ENCODE data around the gene SSRP1.

SSRP1 gene

GRCh38 chr11:57335023-57335342, 709 bp downstream of the SSRP1 start:
- no peak for FAIRE-seq

DNA sequence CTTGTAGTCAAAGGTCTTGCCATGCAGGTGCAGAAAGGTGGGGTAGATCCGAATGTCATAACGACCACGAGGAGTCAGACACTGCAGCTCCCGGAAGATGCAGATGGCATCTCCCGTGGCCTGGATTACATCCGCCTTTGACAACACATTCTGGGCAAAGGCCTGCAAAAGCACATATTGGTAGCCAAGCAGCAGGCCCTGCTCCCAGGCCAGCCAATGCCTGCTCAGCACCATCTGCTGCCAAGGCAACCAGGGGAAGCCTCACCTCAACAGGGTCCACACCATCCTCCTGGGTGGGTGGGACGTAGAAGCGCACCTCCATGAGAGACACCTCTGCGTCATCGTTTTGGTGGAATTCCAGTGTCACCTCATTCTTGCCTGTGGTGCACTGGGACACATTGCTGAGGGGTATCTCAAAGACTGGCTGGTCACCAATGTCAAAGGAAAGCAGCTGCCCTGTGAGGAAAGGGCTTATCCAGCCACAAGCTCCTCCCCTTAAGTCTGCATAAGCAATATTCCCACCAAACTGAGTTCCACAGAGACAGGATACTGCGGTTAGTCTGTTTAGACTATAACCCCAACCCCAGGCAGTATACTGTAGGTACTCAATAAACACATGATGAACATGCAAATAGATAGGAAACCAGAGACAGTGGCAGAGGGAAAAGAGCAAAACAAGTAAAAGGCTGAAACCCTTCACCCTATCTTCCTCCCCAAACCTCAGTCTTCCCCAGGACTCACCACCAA, 2.8 kb downstream of the SSRP1 start:
- FAIRE-seq, result no peak

- FAIRE-seq, result no peak
Measured at GRCh38 chr11:57331720-57332119, 4.0 kb downstream of the SSRP1 start.

DNA sequence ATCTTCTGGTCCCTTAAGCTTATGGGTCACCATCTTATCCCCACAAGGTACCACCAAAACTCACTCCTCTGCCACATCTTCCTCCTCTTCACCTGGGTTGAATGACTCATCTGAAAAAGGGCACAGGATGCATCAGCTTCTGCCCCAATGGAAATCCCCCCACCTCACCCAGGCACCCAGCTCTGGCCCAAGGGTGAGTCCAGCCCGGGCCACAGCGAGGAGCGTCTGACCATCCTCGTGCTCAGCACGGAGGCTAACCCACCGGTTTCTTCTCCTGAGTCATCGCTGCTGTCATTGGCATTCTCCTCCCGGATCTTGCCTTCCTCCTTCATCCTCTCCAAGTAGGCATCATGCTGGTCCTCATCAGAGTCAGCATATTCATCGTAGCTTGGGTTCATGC, 5.7 kb downstream of the SSRP1 start:
- FAIRE-seq, result no peak

DNA sequence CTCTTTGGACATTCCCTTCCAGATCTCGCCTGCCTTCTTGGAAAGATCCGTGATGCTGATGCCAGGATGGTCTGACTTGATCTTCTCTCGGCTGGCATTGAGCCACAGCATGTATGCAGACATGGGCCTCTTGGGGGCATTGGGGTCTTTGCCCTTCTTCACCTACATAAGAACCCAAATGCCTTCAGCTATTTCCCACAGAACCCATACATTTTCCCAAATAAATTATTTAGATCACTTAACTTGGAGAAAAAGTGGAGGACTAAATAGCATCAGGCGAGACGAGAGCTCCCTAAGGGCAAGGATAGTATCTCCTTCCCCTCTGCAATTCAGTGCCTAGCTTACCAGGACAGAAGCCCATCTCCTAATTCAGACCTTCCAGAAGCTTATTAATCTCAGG, 8.0 kb downstream of the SSRP1 start:
- no peak for FAIRE-seq

DNA sequence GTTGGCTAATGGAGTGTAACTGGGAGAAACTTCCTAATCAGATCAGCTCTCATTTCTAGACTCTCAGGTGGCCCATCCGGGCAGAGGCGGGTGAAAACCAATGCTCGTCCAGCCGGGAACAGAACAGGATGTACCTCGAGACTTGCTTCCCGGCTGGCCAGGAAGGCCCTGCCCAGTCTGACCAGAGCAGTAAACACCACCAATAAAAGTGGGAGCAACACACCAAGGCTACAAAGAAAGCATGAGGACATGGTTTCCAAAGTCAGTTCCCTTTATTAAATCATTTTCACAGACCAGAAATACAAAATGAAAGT, 10.0 kb downstream of the SSRP1 start:
- FAIRE-seq, result no peak

DNA sequence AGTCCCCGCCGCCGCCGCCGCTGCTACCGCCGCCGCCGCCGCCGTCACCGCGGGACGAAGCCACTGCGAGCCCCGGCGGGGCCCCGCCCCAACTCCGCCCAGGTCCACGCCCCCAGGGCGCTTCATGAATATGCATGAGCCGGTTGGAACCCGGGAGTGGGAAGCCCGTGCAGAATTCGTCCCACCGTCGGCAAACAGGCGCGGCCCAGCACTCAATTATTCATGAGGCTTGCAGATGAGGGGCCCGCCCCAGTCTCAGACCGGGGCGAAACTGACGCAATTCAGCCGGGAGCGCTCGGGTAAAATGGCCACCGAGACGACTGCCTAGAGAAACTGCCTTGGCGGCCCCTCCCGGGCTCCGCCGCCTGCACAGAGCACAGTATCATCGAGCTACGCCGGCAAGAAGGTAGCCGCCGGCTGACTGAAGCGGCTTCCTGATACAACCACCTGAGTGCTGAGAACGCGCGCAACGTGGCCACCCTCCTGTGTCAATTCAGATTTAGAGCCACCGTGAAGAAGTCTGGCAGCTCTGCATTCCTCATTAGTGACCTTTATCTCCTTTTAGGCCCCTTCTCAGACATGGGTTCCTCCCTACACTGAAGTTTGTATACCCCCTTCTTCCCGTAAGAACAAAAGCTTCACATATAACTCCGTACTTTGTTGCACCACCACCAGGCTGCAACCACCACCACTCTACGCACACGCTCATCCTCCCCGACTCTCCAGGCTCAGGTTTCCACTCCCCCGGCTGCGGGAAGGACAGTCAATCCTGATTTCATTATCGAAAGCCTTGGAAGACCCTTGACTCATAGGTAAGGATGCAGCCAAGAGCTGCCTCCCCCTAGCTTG, 10.6 kb downstream of the SSRP1 start, which contains the start of gene TNKS1BP1:
TNKS1BP1 (minus strand) TSS at position 67 of the 849 bp plus-strand sequence. CDS start 3,067 bp downstream, outside the sequence.
- FAIRE-seq, result peak; percentile 93

DNA sequence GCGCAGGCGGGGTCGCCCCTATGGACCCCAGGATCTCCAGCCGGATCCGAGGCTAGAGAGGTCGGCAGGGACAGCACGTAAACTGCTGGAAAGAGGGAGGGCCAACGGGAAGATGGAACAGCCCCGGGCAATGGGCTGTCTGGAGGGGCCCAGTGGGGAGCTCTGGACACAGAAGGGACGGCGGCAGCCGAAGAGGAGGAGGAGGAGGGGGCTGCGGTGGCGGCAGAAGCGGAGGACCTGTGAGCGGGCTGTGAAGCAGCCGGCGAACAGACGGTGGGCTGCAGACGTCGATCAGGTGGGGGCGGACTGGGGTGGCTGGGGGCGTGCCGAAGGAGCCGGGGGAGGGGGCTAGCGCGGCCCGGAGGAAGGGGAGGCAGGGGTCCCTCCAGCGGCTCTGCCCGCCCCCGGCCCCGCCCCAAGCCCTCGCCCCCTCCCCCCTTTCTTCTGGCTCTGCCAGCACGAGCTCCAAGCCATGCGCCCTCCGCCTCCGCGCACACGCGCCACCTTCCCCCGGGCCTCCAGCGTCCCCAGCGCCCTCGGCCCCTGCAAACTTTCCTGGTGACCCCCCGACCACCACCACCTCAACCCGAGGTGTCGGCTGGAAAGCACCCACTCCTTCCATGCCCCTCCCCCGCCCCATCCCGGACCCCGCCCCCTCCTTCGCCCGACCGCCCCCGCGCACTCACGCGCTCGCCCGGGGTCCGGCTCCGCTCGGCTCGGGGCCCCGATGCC, 11.4 kb downstream of the SSRP1 start:
- FAIRE-seq, result no peak

- FAIRE-seq, result no peak
Measured at GRCh38 chr11:57323855-57324153, 11.9 kb downstream of the SSRP1 start.

- no peak for FAIRE-seq
Measured at GRCh38 chr11:57323167-57323854, 12.4 kb downstream of the SSRP1 start.

- FAIRE-seq, result no peak
Measured at GRCh38 chr11:57322256-57323166, 13.2 kb downstream of the SSRP1 start.

DNA sequence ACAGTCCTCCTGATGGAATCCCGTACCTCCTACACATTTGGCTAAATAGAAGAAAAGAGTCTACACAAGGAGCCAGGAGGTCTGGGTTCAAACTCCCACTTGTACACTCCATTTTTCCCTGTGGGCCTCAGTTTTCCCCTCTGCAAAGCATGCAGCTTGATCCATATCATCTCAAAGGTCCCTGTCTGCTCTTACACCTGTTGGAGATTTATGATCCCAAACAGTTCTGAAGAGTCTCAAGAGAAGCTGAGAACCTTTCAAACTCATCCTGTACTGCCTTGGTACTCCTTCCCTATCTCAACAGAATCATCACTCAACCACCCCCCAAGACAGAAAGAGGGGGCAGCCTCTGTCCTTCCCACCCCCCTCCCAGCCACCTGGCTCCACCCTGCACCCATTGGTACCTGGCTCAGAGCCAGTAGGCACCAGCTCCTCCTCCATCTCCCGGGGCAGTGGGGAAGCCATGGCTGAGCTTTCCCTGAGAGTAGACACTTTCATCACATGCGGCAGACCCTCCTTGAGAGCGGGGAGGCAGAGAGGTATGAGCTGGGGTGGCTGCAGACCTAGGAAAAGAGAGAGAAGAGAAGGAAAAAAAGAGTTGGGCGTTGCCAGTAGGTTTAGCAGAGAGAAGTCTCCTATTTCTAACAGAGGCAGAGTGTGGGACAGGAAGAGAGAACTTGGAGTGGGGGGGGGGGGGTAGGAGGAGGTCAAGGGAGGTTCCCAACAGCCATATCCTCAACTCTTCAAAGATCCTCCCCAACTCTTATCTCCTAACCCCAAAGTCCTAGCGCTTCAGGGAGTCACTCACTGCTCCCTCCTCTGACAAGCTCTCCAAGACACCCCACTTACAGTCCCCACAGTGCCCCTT, 14.1 kb downstream of the SSRP1 start:
- no peak for FAIRE-seq

- no peak for FAIRE-seq
Measured at GRCh38 chr11:57320719-57321387, 14.8 kb downstream of the SSRP1 start.

DNA sequence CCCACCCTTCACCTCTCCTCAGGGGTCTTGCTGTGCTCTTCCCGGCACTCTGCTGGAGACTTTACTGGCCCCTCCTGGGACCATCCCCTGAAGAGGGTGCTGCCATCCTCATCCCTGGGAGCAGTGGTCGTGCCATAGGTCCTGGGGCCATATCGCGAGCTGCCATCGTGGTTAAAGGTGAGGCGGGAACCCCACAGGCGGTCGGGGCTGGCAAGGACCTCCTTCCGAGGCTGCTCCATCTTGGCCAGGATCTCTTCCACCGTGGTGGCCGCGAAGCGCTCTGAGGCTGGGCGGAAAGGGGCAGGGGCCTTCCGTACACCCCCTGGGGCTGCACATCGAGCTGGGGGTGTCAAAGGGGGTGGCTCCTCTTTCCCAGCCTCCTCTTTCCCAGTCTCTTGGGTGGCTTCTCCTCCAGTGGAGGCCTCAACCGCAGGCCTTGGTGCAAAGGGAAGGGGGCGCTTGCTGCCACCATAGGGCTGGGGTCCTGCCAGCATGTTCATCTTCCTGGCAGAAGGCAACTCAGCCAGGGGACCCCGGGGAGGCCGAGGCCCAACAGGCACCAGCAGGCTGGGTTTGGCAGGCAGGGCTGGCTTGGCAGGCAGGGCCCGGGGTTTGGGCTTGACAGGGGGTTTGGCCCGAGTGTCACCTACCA, 15.5 kb downstream of the SSRP1 start:
- no peak for FAIRE-seq

- no peak for FAIRE-seq
Measured at GRCh38 chr11:57318178-57318577, 17.5 kb downstream of the SSRP1 start.

DNA sequence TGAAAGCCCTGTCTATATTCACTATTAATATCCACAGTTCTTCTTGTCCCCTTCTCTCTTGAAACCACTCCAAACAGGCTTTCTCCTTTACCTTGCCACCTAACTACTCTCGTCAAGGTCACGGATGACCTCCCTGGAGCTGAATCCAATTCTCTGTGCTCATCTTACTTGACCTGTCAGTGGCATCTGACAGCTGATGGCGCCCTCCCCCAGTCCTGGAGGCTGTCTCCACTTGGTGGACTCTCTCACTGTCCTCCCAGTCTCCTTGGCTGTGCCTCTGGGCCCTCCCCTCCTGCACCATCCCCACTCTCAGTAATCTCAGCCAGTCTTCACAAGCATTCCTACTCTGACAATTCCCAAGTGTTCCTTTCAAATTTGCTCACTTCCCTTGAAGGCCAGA, 19.7 kb downstream of the SSRP1 start:
- no peak for FAIRE-seq

DNA sequence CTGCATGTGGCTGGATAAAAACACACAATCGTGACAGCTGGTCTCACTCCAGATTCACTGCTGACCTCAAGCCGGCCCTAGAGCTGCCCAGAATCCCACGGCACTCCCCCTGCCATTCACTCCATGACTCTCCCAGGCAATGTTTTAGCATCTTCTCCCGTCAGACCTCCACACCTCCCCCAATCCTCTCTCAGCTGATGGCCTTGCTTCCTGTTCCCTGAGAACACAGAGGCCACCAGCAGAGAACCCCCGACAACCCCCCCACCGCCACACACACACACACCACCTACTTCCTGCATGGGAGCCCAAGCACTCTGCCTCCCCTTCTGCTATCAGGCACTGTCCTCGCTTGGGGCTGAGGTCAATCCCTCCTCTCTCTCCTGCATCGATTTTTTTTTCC, 20.2 kb downstream of the SSRP1 start:
- FAIRE-seq, result no peak

DNA sequence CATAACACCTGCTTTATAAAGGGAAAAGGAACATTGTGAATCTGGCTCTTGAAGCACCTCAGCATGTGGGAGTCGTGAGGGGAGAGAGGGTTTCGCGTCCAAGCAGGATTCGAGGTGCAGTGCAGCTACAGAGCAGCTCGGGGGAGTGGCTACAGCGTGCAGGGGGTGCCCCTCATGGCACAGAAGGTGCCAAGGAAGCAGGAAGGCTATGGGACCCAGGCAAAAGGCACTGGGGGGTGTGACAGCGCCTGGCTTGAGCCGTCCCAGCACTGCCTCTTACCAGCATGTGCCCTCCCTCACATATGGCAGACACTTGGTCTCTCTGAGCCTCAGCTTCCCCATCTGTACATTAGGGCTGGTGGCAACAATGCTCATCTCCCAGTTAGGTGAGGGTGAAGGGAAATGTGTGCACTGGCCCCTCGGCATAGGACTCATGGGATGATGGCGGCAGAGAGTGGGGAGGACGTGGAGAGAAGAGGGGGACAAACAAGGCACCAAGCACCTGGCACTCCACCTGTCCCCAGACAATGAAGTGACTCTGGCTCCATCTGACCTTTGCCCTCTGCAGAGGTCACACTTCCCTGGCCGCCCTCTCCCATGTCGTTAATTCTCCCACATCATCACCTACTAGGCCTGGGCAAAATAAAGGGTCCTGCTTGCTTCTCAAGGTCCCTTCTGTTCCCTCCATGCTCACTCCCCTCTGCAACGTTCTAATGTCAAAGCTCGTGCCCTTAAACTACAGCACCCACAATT, 21.3 kb downstream of the SSRP1 start:
- FAIRE-seq, result no peak

- no peak for FAIRE-seq
Measured at GRCh38 chr11:57313788-57314135, 21.9 kb downstream of the SSRP1 start.

Measured in TTC549 (cell line).